ELR (cell line): ENCODE data around the gene NLGN1.
A peak's percentile ranks its signal among the peaks of the same experiment; 100 is the strongest.

Experiments used
- DNase-seq: peaks from one replicate; pipeline ENCODE4 v3.0.0-alpha.2; 2015; ENCODE audit warnings: low read depth

The NLGN1 gene

DNA sequence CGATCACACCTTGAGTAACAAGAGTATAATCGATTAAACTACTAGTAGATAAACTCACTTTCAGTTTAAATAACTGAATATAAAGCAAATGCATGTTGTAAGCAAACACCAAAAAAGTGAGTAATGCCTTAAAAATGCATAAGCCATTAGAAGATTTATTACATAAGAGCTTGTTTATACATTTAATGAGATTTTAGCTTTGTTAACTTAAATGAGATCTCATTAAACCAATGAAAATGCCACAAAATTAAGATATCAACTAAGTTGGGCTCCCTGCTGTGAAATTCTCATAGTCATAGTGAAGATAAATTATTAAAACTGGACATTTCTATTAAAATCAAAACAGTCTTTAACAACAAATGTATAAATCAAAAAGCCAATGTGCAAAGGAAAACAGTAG lies 701.2 kb downstream of the NLGN1 start:
- peak; percentile 25 for DNase-seq

GRCh38 chr3:174099724-174100123 lies 702.2 kb downstream of the NLGN1 start:
- DNase-seq, result no peak

GRCh38 chr3:174100744-174101143 lies 703.2 kb downstream of the NLGN1 start:
- peak; percentile 49 for DNase-seq

DNA sequence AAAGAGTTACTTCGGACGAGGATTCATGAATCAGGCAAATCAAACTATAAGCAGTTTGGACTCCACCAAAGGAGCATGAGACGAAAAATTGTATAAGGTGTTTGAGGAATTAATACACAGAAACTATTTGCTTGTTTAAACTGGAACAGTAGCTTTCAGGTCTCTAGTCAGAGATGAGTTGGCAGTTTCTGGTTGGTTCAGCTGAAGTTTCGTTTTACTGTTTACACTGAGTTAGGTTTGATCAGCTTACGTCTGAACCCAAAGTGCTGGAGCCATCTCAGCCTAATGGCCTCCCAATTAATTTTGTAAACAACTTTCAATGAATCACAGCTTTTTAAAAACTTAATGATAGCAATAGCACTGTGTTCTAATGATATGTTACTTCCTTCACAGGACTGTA lies 703.7 kb downstream of the NLGN1 start:
- DNase-seq, result peak; percentile 30

- no peak for DNase-seq
Observed at GRCh38 chr3:174102274-174102673, 704.7 kb downstream of the NLGN1 start.

GRCh38 chr3:174102866-174103265 lies 705.3 kb downstream of the NLGN1 start:
- DNase-seq, result no peak

- DNase-seq, result no peak
Observed at GRCh38 chr3:174110761-174111160, 713.2 kb downstream of the NLGN1 start.

- no peak for DNase-seq
Observed at GRCh38 chr3:174111776-174112175, 714.2 kb downstream of the NLGN1 start.

GRCh38 chr3:174116421-174116820 lies 718.9 kb downstream of the NLGN1 start:
- DNase-seq, result peak; percentile 57

- DNase-seq, result no peak
Observed at GRCh38 chr3:174120997-174121396, 723.5 kb downstream of the NLGN1 start.

GRCh38 chr3:174122411-174122810 lies 724.9 kb downstream of the NLGN1 start:
- no peak for DNase-seq

DNA sequence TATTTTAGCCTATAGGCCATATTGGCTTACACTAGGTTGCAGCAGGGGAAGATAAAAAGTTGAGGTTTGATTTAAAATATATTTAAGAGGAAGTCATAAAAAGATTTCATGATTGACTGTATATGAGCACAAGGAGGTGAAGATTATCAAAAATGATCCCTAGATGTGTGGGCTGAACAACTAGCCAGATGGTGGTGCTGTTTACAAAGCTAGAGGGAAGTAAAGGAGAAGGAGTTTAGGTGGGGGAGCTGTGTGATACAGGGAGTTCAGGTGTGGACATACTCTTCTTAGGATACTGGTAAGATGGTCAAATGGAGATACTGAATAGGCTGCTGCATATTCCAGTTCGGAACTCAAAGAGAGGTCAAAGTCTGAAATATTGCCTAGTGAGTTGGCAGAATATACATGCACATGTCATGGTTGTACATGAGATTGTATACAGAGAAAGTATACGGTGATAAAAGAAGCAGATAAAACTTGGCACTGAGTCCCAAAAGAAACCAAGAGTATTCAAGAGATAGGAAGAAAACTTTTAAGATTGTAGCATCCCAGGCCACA lies 727.8 kb downstream of the NLGN1 start:
- peak; percentile 42 for DNase-seq

DNA sequence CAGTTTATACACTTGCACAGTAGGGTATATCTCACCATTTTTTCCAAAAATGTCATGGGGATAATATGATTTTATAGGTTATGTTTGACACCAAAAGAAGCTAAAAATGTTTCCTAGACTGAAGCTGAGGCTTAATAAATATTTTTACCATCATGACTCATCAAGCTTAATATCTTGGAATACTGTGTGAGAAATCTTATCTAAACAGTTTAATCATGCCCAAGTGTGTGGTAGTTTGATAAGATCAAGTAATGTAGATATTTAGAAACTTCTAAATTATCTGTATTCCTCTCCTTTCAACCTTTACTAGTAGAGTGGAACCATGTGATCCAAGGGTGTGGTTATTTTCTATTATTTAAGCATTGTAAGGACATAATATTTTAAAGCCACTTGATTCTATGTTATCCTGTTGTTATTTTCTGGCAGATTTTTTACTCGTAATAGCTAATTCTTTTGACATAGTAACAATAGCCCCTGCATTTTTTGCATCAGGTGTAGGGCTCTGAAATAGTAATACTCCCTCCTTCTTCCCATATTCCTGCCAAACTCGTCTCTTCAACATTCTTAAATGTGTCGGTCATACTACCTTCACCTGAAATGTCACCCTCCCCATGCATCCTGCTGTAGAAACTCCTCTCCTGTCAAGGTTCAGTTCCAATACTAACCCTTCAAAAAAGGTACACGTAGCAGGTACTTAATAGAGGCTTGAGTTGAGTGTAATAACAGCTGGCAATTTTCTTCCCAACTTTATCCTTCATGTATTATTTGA lies 729.6 kb downstream of the NLGN1 start:
- DNase-seq, result no peak

DNA sequence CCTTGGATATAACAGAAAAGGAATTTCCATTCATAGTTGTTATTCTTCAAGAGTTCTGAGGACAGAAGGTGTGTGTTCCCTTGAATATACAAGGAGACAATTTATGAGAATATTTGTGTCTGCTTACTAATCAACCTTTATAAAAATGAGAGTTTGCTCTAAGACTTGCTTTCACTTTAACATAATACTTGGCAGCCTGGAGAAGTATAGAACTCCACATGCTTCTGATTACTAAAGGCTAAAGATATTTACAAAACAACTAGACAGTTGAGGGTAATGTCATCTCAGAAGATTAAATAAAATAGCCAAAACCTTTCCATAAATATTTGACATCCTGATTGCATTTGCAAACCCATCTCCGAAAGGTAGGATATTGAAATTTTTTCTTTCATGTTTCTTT lies 734.5 kb downstream of the NLGN1 start:
- DNase-seq, result no peak

GRCh38 chr3:174132421-174133042 lies 735.0 kb downstream of the NLGN1 start:
- DNase-seq, result no peak

DNA sequence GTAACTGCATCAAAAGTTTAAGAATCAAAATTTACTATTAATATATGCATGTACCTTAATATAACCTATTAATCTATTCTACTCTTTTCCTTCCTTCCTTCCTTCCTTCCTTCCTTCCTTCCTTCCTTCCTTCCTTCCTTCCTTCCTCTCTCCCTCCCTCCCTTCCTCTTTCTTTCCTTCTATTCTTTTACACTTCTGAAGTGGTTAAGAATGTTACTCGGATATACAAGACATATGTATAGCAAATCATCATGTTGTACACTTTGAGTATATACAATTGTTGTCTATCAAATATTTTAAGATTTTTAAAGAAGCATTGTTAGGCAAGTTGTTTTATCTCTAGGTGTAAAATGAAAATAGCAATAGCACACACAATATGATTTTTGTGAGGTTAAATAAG lies 748.5 kb downstream of the NLGN1 start:
- no peak for DNase-seq

- DNase-seq, result no peak
Observed at GRCh38 chr3:174147798-174148197, 750.3 kb downstream of the NLGN1 start.

GRCh38 chr3:174153871-174154270 lies 756.3 kb downstream of the NLGN1 start:
- DNase-seq, result peak; percentile 26

GRCh38 chr3:174156200-174156599 lies 758.7 kb downstream of the NLGN1 start:
- no peak for DNase-seq

- no peak for DNase-seq
Observed at GRCh38 chr3:174158674-174159073, 761.1 kb downstream of the NLGN1 start.

GRCh38 chr3:174159604-174160003 lies 762.1 kb downstream of the NLGN1 start:
- no peak for DNase-seq

DNA sequence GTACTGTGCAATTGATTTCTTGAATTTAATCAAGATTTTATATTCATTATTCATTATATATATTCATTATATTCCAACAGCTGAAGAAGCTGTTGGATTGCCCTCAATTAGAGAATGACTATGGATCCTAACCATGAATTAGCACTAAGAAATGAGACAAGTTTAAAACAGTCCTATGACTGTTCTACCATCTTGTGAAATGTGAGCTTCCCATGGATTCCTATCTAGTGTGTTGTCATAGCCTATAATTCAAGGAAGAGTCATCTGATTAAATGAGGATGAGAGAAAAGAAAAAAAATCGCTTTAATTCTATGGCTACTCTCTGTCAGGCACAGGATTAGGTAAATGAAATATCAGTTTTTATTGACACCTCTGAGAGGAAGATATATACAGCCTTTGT lies 765.0 kb downstream of the NLGN1 start:
- DNase-seq, result peak; percentile 42

DNA sequence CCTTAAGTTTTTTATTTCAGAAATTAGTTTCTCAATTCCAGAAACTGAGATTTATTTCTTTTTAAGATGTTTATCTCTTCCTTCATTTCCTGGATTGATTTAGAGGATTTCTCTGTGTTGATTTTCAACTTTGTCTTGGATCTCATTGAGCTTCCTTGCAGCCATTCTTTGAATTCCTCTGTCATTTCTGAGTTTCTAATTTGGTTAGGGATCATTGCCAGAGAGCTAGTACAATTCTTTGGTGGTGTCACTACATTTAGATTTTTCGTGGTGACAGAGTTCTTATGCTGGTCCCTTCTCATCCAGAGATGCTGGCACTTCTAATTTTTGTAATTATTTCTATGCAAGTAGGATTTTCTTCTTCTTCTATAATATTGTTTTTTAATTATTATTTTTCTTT lies 770.5 kb downstream of the NLGN1 start:
- DNase-seq, result no peak
